Testis (tissue), 2 donors: Measurements from ENCODE around the gene ACSL6.

ENCODE experiments used
- POLR2A ChIP-seq: fragments of 450-650 bp; IDR thresholded peaks from one replicate; pipeline ENCODE4 v1.6.1; 2017; ENCODE audit warnings: antibody characterized with exemption, mild to moderate bottlenecking, moderate library complexity
- TF ChIP-seq, protein P1 (sequence below), 3 experiments: fragments of 450-650 bp in 2 of 3; fragments of 200-600 bp in 1 of 3; sonication (generic) in 1 of 3; IDR thresholded peaks; one replicate each; pipeline ENCODE4 v1.5.1; 2016 to 2019; ENCODE audit warnings: antibody characterized with exemption in 3 of 3, mild to moderate bottlenecking in 2 of 3, moderate library complexity in 1 of 3

DNA sequence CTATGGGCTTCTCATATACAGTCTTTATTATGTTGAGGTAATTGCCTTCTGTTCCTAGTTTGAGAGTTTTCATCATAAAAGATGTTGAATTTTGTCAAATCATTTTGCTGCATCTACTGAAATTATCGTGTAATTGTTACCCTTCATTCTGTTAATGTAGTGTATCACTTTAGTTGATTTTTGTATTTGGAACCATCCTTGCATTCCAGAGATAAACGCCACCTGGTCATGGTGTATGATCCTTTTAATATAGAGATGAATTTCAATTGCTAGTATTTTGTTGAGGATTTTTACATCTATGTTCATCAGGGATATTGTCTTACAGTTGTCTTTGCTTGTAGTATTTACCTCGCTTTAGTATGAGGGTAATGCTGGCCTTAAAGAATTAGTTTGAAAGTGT lies 85.3 kb downstream of the ACSL6 start:
- TF ChIP-seq POLR2A: no peak
- TF ChIP-seq, protein P1, sequence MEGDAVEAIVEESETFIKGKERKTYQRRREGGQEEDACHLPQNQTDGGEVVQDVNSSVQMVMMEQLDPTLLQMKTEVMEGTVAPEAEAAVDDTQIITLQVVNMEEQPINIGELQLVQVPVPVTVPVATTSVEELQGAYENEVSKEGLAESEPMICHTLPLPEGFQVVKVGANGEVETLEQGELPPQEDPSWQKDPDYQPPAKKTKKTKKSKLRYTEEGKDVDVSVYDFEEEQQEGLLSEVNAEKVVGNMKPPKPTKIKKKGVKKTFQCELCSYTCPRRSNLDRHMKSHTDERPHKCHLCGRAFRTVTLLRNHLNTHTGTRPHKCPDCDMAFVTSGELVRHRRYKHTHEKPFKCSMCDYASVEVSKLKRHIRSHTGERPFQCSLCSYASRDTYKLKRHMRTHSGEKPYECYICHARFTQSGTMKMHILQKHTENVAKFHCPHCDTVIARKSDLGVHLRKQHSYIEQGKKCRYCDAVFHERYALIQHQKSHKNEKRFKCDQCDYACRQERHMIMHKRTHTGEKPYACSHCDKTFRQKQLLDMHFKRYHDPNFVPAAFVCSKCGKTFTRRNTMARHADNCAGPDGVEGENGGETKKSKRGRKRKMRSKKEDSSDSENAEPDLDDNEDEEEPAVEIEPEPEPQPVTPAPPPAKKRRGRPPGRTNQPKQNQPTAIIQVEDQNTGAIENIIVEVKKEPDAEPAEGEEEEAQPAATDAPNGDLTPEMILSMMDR (IDR thresholded peaks at IDR 0.05): no peak
